HG03378 (cell line): Measurements from ENCODE around the gene NEK7.
A peak's percentile ranks its signal among the peaks of the same experiment; 100 is the strongest.
"Not testable (repeated sequence)": the region's sequence is repeated elsewhere in the genome, so short reads cannot be mapped to it uniquely, and the experiment has no call there.

Source experiments
- ATAC-seq: cut with Tn5 transposase; IDR thresholded peaks from one replicate; pipeline ENCODE4 v1.9.1; 2021; ENCODE audit warnings: mild to moderate bottlenecking, moderate library complexity; ENCODE audit not compliant: unreplicated experiment

Gene NEK7

GRCh38 chr1:198168227-198168626 is 11.4 kb downstream of the NEK7 start:
- ATAC-seq = no peak

DNA sequence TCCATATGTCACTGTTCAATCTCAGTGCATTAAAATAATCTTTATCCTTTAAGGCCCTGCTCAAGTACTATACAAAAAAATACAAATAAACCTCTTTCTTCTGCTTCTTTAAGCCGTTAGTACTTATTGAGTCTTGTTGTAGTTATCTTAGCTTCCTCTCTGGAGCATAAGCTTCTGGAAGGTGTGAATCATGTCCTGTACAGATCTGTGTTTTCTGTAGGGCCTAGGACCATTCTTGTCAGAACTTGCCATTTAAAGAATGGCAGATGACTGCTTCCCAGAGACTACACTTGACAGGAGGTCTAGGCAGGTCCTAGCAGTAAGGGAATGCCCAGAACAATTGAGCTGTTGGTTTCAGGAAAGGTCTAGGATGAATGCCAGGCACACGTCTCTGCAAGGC is 12.9 kb downstream of the NEK7 start:
- no peak for ATAC-seq

DNA sequence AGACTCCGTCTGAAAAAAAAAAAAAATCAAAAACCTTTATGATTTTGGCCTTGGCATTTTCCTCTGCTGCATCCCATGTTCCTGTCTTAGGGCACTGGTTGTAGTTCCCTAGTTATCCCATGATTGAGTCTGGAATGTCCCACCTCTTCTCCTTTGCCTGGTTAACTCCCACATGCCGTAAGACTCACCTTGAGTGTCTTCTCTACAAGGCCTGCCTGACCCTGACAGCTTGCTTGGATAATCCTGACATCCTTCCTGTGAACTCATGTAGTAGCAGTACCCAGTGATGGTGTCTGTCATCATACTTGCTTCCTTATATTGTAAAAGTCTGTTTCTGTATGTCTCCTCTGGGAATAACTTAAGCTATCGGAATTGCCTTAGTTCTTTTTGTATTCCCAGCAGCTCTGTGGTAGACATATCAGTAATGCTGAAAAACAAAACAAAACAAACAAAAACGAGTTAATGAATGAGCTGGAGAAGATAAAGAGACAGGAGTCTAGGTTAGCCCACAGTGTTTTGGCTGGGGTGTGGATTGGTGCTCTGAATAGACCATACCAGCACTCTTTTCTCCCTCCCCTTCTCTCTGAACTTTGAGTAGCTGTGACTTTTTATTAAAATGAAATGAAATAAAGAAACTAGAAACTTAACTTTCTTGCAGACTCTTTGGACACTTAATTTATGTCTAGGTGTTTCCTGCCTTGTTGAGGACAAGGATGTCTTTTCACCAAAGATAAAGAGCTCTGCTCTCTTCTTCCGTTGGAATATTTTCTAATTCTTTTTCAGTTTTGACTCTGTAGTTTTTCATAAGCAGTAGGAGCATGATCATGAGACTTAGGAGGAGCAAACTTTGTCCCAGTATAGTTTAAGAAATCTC is 15.1 kb downstream of the NEK7 start:
- no peak for ATAC-seq

DNA sequence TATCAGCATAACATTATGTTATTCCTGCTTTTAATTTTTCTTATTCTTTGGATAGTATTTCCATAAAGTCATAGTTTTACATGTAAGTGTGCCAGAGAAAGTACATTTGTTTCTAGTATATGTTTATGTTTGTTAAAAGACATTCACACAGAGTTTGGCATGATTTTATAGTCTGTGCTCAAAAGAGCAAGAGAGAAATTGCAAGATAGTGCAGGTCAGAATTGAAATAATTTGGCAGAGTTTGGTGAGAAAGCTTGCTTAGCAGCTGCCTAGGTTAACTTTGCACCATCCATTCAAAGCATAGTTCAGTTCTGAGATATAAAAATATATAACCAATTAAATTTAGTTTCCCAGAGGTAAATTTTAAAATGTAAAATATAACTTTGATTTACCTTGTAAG is 17.0 kb downstream of the NEK7 start:
- no peak for ATAC-seq

DNA sequence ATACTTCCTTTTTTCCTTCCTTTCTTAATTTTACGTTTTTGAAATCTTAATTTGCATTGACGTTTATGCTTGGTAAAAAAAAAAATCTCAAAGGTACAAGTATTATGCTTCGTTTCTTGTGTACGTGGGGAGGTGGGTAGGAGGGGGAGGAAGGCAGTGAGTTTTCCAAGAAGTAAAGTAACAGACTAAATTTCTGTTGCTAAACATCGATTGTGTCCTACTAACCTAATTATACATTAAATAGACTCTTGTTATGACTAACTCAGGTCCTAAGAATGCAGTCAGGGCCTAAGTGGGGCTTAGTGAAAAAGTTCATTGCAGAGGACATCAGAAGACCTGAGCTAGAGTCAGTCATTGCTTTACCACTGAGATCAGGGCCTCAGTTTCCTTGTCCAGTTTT is 17.5 kb downstream of the NEK7 start:
- peak; percentile 69 for ATAC-seq

- ATAC-seq = peak; percentile 72
Observed at GRCh38 chr1:198175423-198176170, 18.8 kb downstream of the NEK7 start.

GRCh38 chr1:198176179-198176578 is 19.4 kb downstream of the NEK7 start:
- peak; percentile 12 for ATAC-seq

- ATAC-seq = no peak
Observed at GRCh38 chr1:198177546-198177945, 20.7 kb downstream of the NEK7 start.

GRCh38 chr1:198178615-198179014 is 21.8 kb downstream of the NEK7 start:
- ATAC-seq = no peak

- ATAC-seq = peak; percentile 47
Observed at GRCh38 chr1:198179556-198179981, 22.8 kb downstream of the NEK7 start.

GRCh38 chr1:198183605-198184004 is 26.8 kb downstream of the NEK7 start:
- ATAC-seq = no peak

DNA sequence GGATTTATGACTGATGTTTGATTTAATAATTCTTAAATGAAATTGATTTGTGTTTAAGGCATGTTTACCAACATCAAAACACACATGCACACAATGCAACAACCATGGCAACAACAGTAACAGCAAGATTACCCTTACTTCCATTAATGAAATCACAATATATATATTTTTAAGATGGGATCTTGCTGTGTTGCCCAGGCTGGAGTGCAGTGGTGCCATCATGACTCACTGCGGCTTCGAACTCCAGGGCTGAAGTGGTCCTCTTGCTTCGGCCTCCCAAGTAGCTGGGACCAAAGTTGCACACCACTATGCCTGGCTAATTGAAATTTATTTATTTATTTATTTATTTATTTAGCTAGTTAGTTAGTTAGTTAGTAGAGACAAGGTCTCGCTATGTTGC is 27.7 kb downstream of the NEK7 start:
- no peak for ATAC-seq

DNA sequence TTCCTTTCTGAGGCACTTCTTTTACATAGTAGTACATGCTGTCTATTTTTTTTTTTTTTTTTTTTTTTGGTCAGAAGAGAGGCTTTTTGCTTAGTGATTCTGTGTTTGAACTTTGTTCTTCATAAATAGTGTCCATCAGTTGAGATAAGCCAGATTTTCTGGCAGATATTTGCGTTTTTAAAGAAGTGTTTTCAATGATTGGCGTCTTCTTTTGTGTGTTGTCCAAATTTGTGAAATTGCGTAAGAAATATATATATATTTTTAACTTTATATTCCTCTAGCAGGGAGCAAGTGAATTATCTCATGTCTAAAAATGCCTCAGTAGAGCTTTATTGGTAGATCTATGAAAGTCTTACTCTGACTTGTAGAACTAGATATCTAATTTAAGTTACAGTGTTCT is 28.3 kb downstream of the NEK7 start:
- no peak for ATAC-seq

DNA sequence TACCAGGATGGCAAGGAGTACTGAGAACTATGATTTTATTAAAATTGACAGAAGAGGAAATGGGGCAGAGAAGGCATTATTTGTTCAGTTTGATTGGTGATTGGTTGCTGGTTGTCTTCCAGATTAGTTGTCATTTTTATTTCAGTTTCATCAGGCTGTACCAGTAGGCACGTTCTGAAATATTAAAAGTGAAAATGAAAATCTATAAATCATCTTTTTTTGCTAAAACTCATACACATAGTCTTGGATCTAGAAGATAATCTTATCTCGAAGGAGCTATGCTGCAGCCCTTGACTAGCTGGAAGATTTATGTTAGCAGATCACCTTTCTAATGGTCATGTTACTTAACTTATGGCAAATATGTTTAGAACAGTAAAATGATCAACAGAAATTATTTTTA is 29.0 kb downstream of the NEK7 start:
- no peak for ATAC-seq

GRCh38 chr1:198186916-198187580 is 30.2 kb downstream of the NEK7 start:
- ATAC-seq = no peak

DNA sequence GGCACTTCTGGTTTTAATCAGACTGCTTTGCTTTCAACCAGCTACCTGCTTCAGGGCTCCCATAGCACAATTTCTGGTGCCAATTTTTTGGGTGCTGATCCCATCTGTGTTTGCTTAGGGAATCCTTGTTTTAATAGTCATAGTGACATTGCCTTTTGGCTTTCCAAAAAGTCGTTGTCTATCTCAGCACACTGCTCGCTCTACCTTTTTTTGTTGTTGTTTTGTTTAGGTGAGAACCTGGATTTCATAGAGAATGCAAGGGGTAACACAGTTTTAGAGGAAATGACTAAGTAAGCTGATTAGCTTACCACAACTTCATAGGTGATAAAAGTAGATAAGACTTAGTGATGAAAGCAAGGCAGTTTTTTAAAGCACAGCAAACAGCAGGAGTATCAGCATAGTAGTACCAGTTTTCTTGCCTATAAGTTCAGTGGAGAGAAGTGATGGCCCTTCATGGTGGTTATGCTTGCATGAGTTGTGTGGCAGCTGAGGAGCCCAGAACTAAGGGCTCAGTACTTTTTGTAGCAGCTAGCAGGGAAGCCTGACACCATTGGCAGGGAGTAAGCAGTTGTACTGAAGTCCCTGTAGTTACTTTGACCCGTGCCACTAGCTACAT is 31.3 kb downstream of the NEK7 start:
- no peak for ATAC-seq

- ATAC-seq = no peak
Observed at GRCh38 chr1:198191117-198191516, 34.3 kb downstream of the NEK7 start.

GRCh38 chr1:198193871-198194270 is 37.1 kb downstream of the NEK7 start:
- not testable (repeated sequence) for ATAC-seq

DNA sequence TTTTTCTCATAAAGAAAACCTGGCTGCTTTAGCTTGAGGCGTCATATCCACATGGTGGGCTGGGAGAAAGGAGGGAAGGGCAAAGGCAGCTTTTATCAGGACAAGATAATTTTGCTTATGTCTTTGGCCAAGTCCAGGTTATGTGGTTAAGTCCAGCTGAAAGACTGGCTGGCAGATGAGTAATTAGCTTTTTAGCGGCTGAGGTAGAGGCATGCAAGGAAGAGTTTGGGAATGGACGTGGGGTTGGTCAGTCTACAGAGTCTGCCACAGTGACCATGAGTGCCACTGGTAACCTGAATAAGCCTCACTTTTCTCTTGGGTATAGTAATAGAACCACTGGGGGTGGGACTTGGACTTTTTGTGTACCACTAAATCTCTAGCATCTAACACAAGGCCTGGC is 39.8 kb downstream of the NEK7 start:
- no peak for ATAC-seq

- ATAC-seq = no peak
Observed at GRCh38 chr1:198197285-198197684, 40.5 kb downstream of the NEK7 start.

DNA sequence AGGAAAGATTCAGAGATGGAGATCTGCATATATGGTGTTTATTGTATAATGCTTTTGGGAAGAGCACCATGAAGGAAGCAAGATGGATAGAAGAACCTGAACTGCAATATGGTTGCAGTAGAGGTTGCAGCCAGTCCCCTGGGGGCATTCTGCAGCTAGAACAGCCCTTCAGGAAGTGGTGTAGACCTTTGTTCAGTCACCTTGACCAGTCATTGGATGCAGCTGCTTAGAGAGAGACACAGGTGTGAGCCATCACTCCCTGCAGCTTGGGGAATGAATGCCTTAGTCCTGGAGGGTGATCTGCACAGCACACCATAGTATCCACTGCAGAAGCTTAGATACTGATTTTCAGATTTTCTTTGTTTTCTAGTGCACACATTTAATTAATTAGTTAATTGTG is 42.3 kb downstream of the NEK7 start:
- peak; percentile 71 for ATAC-seq
